Adrenal gland (tissue), 5 donors: ENCODE measurements around the gene KCNC2.

Experiments
- CTCF ChIP-seq, 6 experiments: fragments of 450-650 bp in 4 of 6; fragments of 200-600 bp in 2 of 6; sonication (generic) in 1 of 6; IDR thresholded peaks; 1 replicate in 5 of 6; 2 replicates in 1 of 6; pipeline versions ENCODE4 v1.5.1 to v1.8.0; 2016 to 2021; ENCODE audit warnings: antibody characterized with exemption in 6 of 6, mild to moderate bottlenecking in 2 of 6, moderate library complexity in 1 of 6
- POLR2A ChIP-seq, 2 donors: fragments of 450-650 bp; IDR thresholded peaks; one replicate each; pipeline ENCODE4 v1.6.1; 2017; ENCODE audit warnings: antibody characterized with exemption in 2 of 2, mild to moderate bottlenecking in 2 of 2, moderate library complexity in 1 of 2
- donor health status: DM: no; HTN: no; CAD: no.

GRCh38 chr12:75208856-75209811 lies 505 bp downstream of the KCNC2 start:
- TF ChIP-seq CTCF (IDR thresholded peaks at IDR 0.05) = no peak
- TF ChIP-seq POLR2A (IDR thresholded peaks at IDR 0.05) = no peak
